DOHH2 (cell line): ENCODE measurements around the gene MTCL1.

ENCODE experiments used
- H3F3A ChIP-seq: fragments of 200-600 bp; sonication (generic), shearing (Covaris generic); 2 replicates; pipeline ENCODE4 v1.6.0; 2016; ENCODE audit warnings: antibody characterized with exemption, mild to moderate bottlenecking; ENCODE audit not compliant: control insufficient read depth, insufficient read depth
- H3K27ac ChIP-seq: fragments of 200-600 bp; sonication (generic); 2 replicates; pipeline ENCODE4 v1.5.1; 2014; ENCODE audit warnings: low read depth, mild to moderate bottlenecking, low read length, moderate library complexity
- H3K27me3 ChIP-seq: fragments of 200-600 bp; sonication (generic); 2 replicates; pipeline ENCODE4 v1.6.1; 2014; ENCODE audit warnings: mild to moderate bottlenecking, low read length, mixed read lengths; ENCODE audit not compliant: control insufficient read depth
- H3K36me3 ChIP-seq: fragments of 200-600 bp; sonication (generic); 2 replicates; pipeline ENCODE4 v1.6.1; 2014; ENCODE audit warnings: mild to moderate bottlenecking, low read length, moderate library complexity, mixed read lengths; ENCODE audit not compliant: control insufficient read depth
- H3K4me1 ChIP-seq: fragments of 200-600 bp; sonication (generic); 2 replicates; pipeline ENCODE4 v1.6.1; 2014; ENCODE audit warnings: mild to moderate bottlenecking, low read length, mixed read lengths; ENCODE audit not compliant: control insufficient read depth
- H3K4me2 ChIP-seq: fragments of 200-600 bp; sonication (generic); 2 replicates; pipeline ENCODE4 v1.6.0; 2014; ENCODE audit warnings: mild to moderate bottlenecking, low read length, moderate library complexity
- H3K4me3 ChIP-seq: fragments of 200-600 bp; sonication (generic); 2 replicates; pipeline ENCODE4 v1.5.1; 2014; ENCODE audit warnings: mild to moderate bottlenecking, low read length, mixed read lengths
- H3K79me2 ChIP-seq: fragments of 200-600 bp; sonication (generic); 2 replicates; pipeline ENCODE4 v1.6.1; 2014; ENCODE audit warnings: mild to moderate bottlenecking, low read length, mixed read lengths; ENCODE audit not compliant: control insufficient read depth
- H3K9me2 ChIP-seq: fragments of 200-600 bp; sonication (generic); replicated peaks from 2 replicates; pipeline ENCODE4 v1.6.1; 2014; ENCODE audit warnings: mild to moderate bottlenecking, low read length, mixed read lengths; ENCODE audit not compliant: control insufficient read depth
- H3K9me3 ChIP-seq: fragments of 200-600 bp; sonication (generic); 2 replicates; pipeline ENCODE4 v1.6.1; 2014; ENCODE audit warnings: antibody characterized with exemption, low read length, mixed read lengths; ENCODE audit not compliant: control insufficient read depth, insufficient read depth
- H4K20me1 ChIP-seq: fragments of 200-600 bp; sonication (generic); 2 replicates; pipeline ENCODE4 v1.6.0; 2014; ENCODE audit warnings: low read depth, mild to moderate bottlenecking, antibody characterized with exemption, low read length, moderate library complexity; ENCODE audit not compliant: control insufficient read depth, insufficient read depth
- EZH2phosphoT487 ChIP-seq: fragments of 200-600 bp; sonication (generic); IDR thresholded peaks from 2 replicates; pipeline ENCODE4 v1.6.1; 2017; ENCODE audit warnings: borderline replicate concordance, mild to moderate bottlenecking, antibody characterized with exemption, low read length, moderate library complexity, mixed read lengths
- TF ChIP-seq, protein P1 (sequence below): fragments of 200-600 bp; sonication (generic); IDR thresholded peaks from one replicate; pipeline ENCODE4 v1.5.1; 2014; ENCODE audit warnings: antibody characterized with exemption, mild to moderate bottlenecking, low read depth, low read length; ENCODE audit not compliant: poor library complexity, severe bottlenecking

The MTCL1 gene

DNA sequence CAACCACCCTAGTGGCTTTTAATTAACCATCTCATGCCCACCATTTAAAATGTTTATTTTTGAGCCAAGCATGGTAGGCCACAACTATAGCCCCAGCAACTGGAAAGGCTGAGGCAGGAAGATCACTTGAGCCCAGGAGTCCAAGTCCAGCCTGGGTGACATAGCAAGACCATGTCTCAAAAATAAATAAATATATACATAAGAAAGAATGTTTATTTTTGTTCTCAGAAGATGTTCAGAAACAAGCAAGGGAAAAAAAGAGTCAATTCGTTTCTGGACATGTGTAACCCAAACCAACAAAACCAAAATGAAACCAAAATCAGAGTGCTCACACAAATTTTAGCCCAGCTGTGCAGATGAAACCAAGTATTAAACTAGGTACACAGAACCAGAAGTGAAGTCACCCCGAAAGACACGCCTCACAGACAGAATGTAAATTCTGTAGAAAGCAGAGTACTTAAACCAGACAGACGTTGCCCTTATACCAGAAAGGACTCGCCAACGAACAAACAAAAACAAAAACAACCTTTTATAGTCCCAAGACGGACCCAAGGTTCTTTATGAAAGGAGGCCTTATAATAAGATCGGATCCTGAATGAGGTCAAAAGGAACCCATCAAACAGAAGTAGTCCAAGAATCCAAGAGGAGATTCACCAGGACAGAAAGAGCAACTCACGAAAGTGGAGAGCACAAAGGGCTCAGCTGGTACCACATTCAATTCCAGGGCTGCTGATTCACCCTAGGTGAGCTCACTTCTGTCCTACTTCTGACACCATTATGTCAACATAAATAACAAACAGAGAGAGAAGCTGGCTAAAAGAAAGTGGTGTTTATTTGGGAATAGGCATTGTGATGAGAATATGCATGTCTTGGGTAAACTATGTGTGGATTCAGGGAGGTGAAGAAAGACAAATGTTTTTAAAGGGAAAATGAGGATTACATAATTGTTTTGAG is 31.8 kb upstream of the MTCL1 start:
- Histone ChIP-seq H3K79me2 (no peaks in the 10 kb centered on the region), H4K20me1 (no peaks in the 10 kb centered on the region), H3K4me1 (no peaks in the 10 kb centered on the region), H3K27ac (no peak overlapping the region), H3K4me3 (no peak overlapping the region), H3K27me3 (no peaks in the 10 kb centered on the region), H3K4me2 (no peak overlapping the region), H3F3A (no peaks in the 10 kb centered on the region), H3K9me2 (no peaks in the 10 kb centered on the region), H3K9me3 (no peaks in the 10 kb centered on the region), H3K36me3 (no peaks in the 10 kb centered on the region)
- no peak for TF ChIP-seq EZH2phosphoT487
- TF ChIP-seq, protein P1, sequence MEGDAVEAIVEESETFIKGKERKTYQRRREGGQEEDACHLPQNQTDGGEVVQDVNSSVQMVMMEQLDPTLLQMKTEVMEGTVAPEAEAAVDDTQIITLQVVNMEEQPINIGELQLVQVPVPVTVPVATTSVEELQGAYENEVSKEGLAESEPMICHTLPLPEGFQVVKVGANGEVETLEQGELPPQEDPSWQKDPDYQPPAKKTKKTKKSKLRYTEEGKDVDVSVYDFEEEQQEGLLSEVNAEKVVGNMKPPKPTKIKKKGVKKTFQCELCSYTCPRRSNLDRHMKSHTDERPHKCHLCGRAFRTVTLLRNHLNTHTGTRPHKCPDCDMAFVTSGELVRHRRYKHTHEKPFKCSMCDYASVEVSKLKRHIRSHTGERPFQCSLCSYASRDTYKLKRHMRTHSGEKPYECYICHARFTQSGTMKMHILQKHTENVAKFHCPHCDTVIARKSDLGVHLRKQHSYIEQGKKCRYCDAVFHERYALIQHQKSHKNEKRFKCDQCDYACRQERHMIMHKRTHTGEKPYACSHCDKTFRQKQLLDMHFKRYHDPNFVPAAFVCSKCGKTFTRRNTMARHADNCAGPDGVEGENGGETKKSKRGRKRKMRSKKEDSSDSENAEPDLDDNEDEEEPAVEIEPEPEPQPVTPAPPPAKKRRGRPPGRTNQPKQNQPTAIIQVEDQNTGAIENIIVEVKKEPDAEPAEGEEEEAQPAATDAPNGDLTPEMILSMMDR: no peak

DNA sequence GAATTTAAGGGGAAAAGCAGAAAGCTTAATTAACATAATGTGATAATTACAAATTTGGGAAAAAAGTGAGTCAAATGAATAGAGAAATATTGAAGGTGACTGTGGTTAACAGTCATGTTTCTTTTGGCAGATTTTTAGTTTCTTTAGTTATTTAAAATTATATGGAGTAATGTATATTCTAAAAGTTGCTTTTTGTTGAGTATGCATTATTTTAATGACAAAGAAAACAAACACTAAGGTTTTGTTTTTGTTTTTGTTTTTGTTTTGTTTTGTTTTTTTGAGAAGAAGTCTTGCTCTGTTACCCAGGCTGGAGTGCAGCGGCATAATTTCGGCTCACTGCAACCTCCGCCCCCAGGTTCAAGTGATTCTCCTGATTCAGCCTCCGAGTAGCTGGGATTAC is 30.3 kb upstream of the MTCL1 start:
- Histone ChIP-seq H3K36me3 (no peaks in the 10 kb centered on the region), H3K27me3 (no peaks in the 10 kb centered on the region), H3K9me3 (no peaks in the 10 kb centered on the region), H3K4me1 (no peaks in the 10 kb centered on the region), H3F3A (no peaks in the 10 kb centered on the region), H3K79me2 (no peaks in the 10 kb centered on the region), H3K27ac (no peak overlapping the region), H3K9me2 (no peaks in the 10 kb centered on the region), H3K4me3 (no peak overlapping the region), H4K20me1 (no peaks in the 10 kb centered on the region), H3K4me2 (no peak overlapping the region)
- no peak for TF ChIP-seq EZH2phosphoT487
- TF ChIP-seq, protein P1: no peak

DNA sequence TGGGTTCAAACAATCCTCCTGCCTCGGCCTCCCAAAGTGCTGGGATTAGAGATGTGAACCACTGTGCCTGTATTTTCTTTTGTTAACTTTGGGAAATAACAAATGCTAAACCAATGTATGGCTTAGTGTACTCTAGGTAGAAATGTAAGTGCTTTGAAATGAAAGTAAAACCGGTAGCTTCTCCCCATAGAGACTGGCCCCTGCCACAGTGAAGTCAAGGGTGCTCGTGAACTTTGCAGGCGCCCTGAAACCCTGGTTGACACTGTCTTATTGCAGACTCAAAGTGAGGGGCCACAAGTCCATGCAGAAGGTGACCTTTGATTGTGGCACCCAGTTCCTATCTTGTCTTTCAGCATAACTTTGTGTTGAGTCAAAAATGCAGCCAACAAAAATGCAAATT is 24.2 kb upstream of the MTCL1 start:
- H3K27me3 ChIP-seq: no peaks in the 10 kb centered on the region
- H3K4me1 ChIP-seq: no peaks in the 10 kb centered on the region
- no peaks in the 10 kb centered on the region for H3F3A ChIP-seq
- no peaks in the 10 kb centered on the region for H3K36me3 ChIP-seq
- TF ChIP-seq, protein P1: no peak
- no peak for TF ChIP-seq EZH2phosphoT487
- H3K79me2 ChIP-seq: no peaks in the 10 kb centered on the region
- no peaks in the 10 kb centered on the region for H4K20me1 ChIP-seq
- H3K9me3 ChIP-seq: no peaks in the 10 kb centered on the region
- no peak overlapping the region for H3K4me2 ChIP-seq
- H3K4me3 ChIP-seq: no peak overlapping the region
- H3K27ac ChIP-seq: no peak overlapping the region
- H3K9me2 ChIP-seq: no peaks in the 10 kb centered on the region
